CD4-positive, alpha-beta memory T cell (primary cell): ENCODE measurements around the gene IER5. TPM values are rescaled to one million over a fixed set of nuclear protein-coding genes. Genes with fewer than 3 reads are reported as not detected.
A peak's percentile ranks its signal among the peaks of the same experiment; 100 is the strongest.

Experiments
- CTCF ChIA-PET: fragments of 350-600 bp; sonication (Branson Sonifier 250); formaldehyde crosslinking; loops from one replicate; lab custom pipeline; 2021; ENCODE audit warnings: inconsistent platforms; ENCODE audit not compliant: partially characterized antibody; lab: Charles Lee
- POLR2A ChIA-PET: fragments of 350-600 bp; sonication (Branson Sonifier 250); formaldehyde crosslinking; loops from one replicate; lab custom pipeline; 2021; ENCODE audit not compliant: partially characterized antibody; lab: Charles Lee
- DNase-seq, 5 donors: peaks; one replicate each; pipeline versions ENCODE4 v3.0.0 to v3.0.0-alpha.2; 2020 to 2022; ENCODE audit warnings: mixed read lengths in 1 of 5
- H3K27ac ChIP-seq: one replicate; pipeline ENCODE4 v1.7.0; 2013; ENCODE audit warnings: low read depth, low read length
- H3K27me3 ChIP-seq: 2 replicates; pipeline ENCODE4 v1.7.0; 2013; ENCODE audit warnings: mild to moderate bottlenecking, low read length, moderate library complexity; ENCODE audit not compliant: insufficient read depth
- H3K36me3 ChIP-seq: 2 replicates; pipeline ENCODE4 v1.7.0; 2013; ENCODE audit warnings: mild to moderate bottlenecking, low read length, moderate library complexity; ENCODE audit not compliant: insufficient read depth
- H3K4me1 ChIP-seq: 2 replicates; pipeline ENCODE4 v1.7.0; 2013; ENCODE audit warnings: mild to moderate bottlenecking, low read length, moderate library complexity; ENCODE audit not compliant: insufficient read depth
- H3K4me3 ChIP-seq, 2 donors: one replicate each; pipeline ENCODE4 v1.7.0; 2013; ENCODE audit warnings: low read length in 2 of 2, mild to moderate bottlenecking in 1 of 2
- H3K9me3 ChIP-seq, 2 donors: one replicate each; pipeline ENCODE4 v1.7.0; 2013; ENCODE audit warnings: low read length in 2 of 2, control low read depth in 1 of 2; ENCODE audit not compliant: control insufficient read depth in 1 of 2
- H3K27ac Mint-ChIP-seq, 7 donors: one replicate each; pipeline ENCODE4 v1.8.0; 2020 to 2021; ENCODE audit warnings: mixed read lengths in 7 of 7, mild to moderate bottlenecking in 6 of 7, inconsistent platforms in 3 of 7, moderate library complexity in 3 of 7
- H3K27me3 Mint-ChIP-seq, 2 donors: one replicate each; pipeline ENCODE4 v1.8.0; 2020 to 2021; ENCODE audit warnings: mixed read lengths in 2 of 2
- H3K36me3 Mint-ChIP-seq, 2 donors: one replicate each; pipeline ENCODE4 v1.8.0; 2020 to 2021; ENCODE audit warnings: mixed read lengths in 2 of 2, inconsistent platforms in 1 of 2, mild to moderate bottlenecking in 1 of 2
- H3K4me1 Mint-ChIP-seq, 4 donors: one replicate each; pipeline ENCODE4 v1.8.0; 2020 to 2021; ENCODE audit warnings: mixed read lengths in 4 of 4, mild to moderate bottlenecking in 1 of 4
- H3K4me3 Mint-ChIP-seq, 8 donors: one replicate each; pipeline ENCODE4 v1.8.0; 2020 to 2021; ENCODE audit warnings: mixed read lengths in 8 of 8, mild to moderate bottlenecking in 7 of 8, moderate library complexity in 6 of 8, inconsistent platforms in 3 of 8
- H3K9me3 Mint-ChIP-seq, 8 donors: one replicate each; pipeline ENCODE4 v1.8.0; 2020 to 2021; ENCODE audit warnings: mixed read lengths in 8 of 8, mild to moderate bottlenecking in 5 of 8, inconsistent platforms in 3 of 8, moderate library complexity in 1 of 8
- intact Hi-C: fragments of 100-400 bp; cut with micrococcal nuclease; formaldehyde crosslinking; loops from one replicate; pipeline ENCODE4 v1.15.1; 2023
- polyA plus RNA-seq, 2 donors: library from polyadenylated mRNA; unstranded; fragments of 300-500 nt; fragmentation: Illumina TruSeq; gene quantifications; one replicate each; pipeline ENCODE4 v1.2.3, GENCODE V29; 2021
- total RNA-seq, 2 experiments: library from RNA; stranded (reverse); gene quantifications; one replicate each; pipeline ENCODE4 v1.2.3, GENCODE V29; 2021

IER5 gene
- total and polyA plus RNA-seq, 4 experiments from 2014 or later: 11.0 to 29.3 (median 23.5) TPM

DNA sequence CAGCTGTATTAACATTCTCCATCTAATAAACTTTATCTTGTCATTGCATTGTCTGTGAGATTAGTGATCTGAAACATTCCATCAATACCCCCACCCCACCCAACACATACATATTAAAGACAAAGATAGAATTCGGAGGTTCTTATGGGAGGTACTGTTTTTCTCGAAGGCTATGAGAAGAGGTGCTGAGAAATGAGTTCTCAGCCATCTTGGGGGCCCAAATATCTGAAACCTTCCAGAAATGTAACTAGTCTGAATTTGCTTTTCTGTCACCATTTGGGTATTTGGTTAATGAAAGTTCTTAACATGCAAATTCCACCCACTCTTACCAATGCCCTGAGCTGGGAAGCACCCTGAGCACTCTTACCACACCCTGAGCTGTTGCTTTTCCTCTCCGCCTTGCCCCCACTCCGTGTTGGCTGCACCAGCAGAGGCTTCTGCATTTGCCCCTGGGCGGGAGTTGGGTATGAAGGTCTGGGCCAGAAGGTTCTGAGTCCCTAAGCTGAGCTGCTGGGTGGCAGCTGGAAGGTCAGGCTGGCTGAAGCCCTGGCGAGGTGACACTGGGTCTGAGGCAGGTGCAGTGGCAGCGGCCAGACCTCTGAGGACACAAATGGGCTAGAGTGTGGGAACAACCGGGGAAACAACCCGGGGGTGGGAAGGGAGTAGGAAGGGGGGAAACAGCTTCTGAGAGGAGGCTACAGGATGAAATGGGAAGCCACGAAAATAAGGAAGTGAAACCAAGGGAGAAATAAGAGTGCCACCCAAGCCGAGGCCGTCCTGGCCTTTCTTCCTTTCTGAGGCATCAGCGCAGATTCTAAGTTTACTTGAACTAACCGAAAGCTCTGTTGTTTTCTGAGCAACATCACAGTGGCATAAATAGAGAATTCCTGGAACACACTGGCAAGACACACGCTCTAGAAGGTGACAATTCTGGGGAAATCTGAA lies 26.3 kb upstream of the IER5 start:
- H3K27me3 ChIP-seq: no peaks in the 10 kb centered on the region
- Mint-ChIP-seq H3K27me3 (no peaks in the 10 kb centered on the region), H3K4me1 (peaks cover 18 to 26% (median 21%) of the 10 kb centered on the region in 4 donors), H3K36me3 (peaks cover 27 to 32% of the 10 kb centered on the region in 2 donors), H3K4me3 (peak overlapping the region; percentile 70 to 91 (median 76)), H3K27ac (peak overlapping the region; percentile 27 to 95 (median 87)), H3K9me3 (peaks cover 0 to 23% (median 15%) of the 10 kb centered on the region in 8 donors)
- peak overlapping the region; percentile 32 to 33 for H3K4me3 ChIP-seq
- ChIA-PET CTCF (interaction anchor here (0.9 to 2.8 kb wide), 9 partner anchors 9 to 82 kb away, joined by 3 to 10 read pairs (median 4); no protein-coding TSS in a partner anchor), POLR2A (interaction anchor here (0.8 to 2.9 kb wide), 7 partner anchors 10 to 560 kb away, joined by 3 to 24 read pairs (median 9); partner anchors contain the start of genes ACBD6, IER5, MR1 and STX6)
- peak overlapping the region; percentile 39 for H3K27ac ChIP-seq
- no peaks in the 10 kb centered on the region for H3K36me3 ChIP-seq
- peaks cover 19% of the 10 kb centered on the region for H3K4me1 ChIP-seq
- peak in 4 of 5 donors; percentile 2 to 20 (median 8) for DNase-seq
- no peaks in the 10 kb centered on the region for H3K9me3 ChIP-seq
- intact Hi-C loops: no loop called here

DNA sequence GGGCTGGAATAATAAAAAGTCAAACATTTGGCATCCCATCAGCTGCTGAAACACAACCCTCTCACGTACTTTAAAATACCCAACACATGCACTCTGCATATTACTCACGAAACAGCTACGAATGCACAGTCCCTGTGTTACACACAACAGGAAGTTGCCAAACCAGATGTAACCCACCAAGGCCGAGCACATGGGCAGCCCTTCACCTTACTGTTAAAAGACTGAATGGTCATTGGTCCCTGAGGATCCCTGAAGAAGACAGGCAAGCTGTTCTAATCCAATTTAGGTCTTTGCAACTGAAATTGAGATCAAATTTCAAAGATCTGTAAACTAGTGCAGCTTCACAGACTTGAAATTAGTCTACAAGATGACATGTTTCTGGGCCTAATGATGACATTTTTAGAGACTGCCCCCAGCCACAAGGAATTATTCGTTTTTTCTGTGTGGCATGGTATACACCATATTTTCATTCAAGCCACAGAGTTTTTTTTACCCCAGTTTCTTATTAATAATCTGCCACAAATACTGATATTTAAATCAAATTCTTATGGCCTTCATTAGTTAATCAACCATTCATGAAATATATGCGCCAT lies 25.6 kb upstream of the IER5 start:
- H3K27ac Mint-ChIP-seq: peak overlapping the region; percentile 27 to 95 (median 87)
- H3K27me3 ChIP-seq: no peaks in the 10 kb centered on the region
- POLR2A ChIA-PET: interaction anchor here (0.8 to 2.9 kb wide), 7 partner anchors 9 to 561 kb away, joined by 3 to 24 read pairs (median 9); partner anchors contain the start of genes ACBD6, IER5, MR1 and STX6
- no peaks in the 10 kb centered on the region for H3K9me3 ChIP-seq
- H3K4me3 Mint-ChIP-seq: peak overlapping the region; percentile 70 to 91 (median 76)
- intact Hi-C loops: no loop called here
- peak in 4 of 5 donors; percentile 13 to 27 (median 19) for DNase-seq
- peaks cover 18 to 24% (median 21%) of the 10 kb centered on the region in 4 donors for H3K4me1 Mint-ChIP-seq
- peaks cover 0 to 23% (median 15%) of the 10 kb centered on the region in 8 donors for H3K9me3 Mint-ChIP-seq
- CTCF ChIA-PET: interaction anchor here (0.9 to 2.8 kb wide), 9 partner anchors 9 to 99 kb away, joined by 3 to 10 read pairs (median 4); no protein-coding TSS in a partner anchor
- H3K36me3 ChIP-seq: no peaks in the 10 kb centered on the region
- H3K36me3 Mint-ChIP-seq: peaks cover 24 to 27% of the 10 kb centered on the region in 2 donors
- peaks cover 19% of the 10 kb centered on the region for H3K4me1 ChIP-seq
- no peaks in the 10 kb centered on the region for H3K27me3 Mint-ChIP-seq
- peak overlapping the region; percentile 39 for H3K27ac ChIP-seq
- peak overlapping the region in 1 of 2 donors; percentile 33 for H3K4me3 ChIP-seq

DNA sequence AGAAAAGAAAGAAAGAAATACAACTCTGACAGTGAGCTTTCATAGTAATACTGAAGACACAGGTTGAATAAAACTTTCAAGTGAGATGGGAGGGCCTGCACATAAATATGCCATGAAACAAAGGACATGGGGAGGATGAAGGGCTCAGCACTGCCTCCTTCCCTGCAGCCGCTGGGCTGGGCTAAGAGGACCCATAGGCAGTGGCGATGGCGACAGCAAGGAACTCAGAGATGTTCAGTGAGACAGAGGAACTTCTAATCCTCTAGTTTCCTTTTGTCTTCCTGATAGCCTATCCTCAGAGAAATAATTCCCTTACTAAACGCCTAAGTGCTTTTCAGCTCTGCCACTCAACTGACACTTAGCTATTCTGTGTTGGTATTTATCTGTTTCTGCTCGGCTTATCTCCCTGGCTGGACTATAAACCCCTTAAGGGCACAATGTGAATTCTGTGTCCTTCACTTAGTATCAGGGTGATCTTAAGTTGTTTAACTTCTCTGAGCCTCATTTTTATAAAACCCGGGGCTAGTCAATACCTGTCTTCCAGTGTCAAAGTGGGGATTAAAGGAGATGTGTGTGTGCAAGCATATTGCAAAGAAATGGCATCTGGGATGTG lies 24.4 kb upstream of the IER5 start:
- no peak overlapping the region for H3K27ac ChIP-seq
- Mint-ChIP-seq H3K4me3 (peak overlapping the region in 1 of 8 donors; percentile 8), H3K36me3 (peaks cover 13 to 16% of the 10 kb centered on the region in 2 donors), H3K27ac (peak overlapping the region in 3 of 7 donors; percentile 29 to 78 (median 44)), H3K27me3 (no peaks in the 10 kb centered on the region), H3K4me1 (peaks cover 18 to 24% (median 21%) of the 10 kb centered on the region in 4 donors), H3K9me3 (peaks cover 0 to 12% (median 6%) of the 10 kb centered on the region in 8 donors)
- ChIA-PET POLR2A (no interaction called here), CTCF (interaction anchor here (0.7 to 2.8 kb wide), 6 partner anchors 8 to 695 kb away, joined by 3 to 10 read pairs (median 3); no protein-coding TSS in a partner anchor)
- H3K4me1 ChIP-seq: peaks cover 19% of the 10 kb centered on the region
- no peak for DNase-seq
- H3K9me3 ChIP-seq: no peaks in the 10 kb centered on the region
- no peaks in the 10 kb centered on the region for H3K27me3 ChIP-seq
- no peak overlapping the region for H3K4me3 ChIP-seq
- intact Hi-C loops: no loop called here
- no peaks in the 10 kb centered on the region for H3K36me3 ChIP-seq

- no peaks in the 10 kb centered on the region for H3K9me3 ChIP-seq
- ChIA-PET POLR2A (no interaction called here), CTCF (no interaction called here)
- H3K27me3 Mint-ChIP-seq: no peaks in the 10 kb centered on the region
- H3K27ac Mint-ChIP-seq: no peak overlapping the region
- H3K9me3 Mint-ChIP-seq: peaks cover 0 to 6% (median under 1%) of the 10 kb centered on the region in 8 donors
- H3K4me1 Mint-ChIP-seq: peaks cover 18 to 24% (median 21%) of the 10 kb centered on the region in 4 donors
- H3K4me3 ChIP-seq: no peak overlapping the region
- no peak overlapping the region for H3K4me3 Mint-ChIP-seq
- H3K27me3 ChIP-seq: no peaks in the 10 kb centered on the region
- peaks cover 7 to 10% of the 10 kb centered on the region in 2 donors for H3K36me3 Mint-ChIP-seq
- DNase-seq: no peak
- intact Hi-C loops: no loop called here
- no peaks in the 10 kb centered on the region for H3K36me3 ChIP-seq
- no peak overlapping the region for H3K27ac ChIP-seq
- peaks cover 19% of the 10 kb centered on the region for H3K4me1 ChIP-seq
These were observed 23.8 kb upstream of the IER5 start for GRCh38 chr1:181064702-181065101.

GRCh38 chr1:181073638-181074037 lies 14.9 kb upstream of the IER5 start:
- Mint-ChIP-seq H3K4me1 (no peaks in the 10 kb centered on the region), H3K4me3 (no peak overlapping the region), H3K27ac (no peak overlapping the region), H3K36me3 (no peaks in the 10 kb centered on the region), H3K27me3 (peaks cover 7 to 11% of the 10 kb centered on the region in 2 donors), H3K9me3 (no peaks in the 10 kb centered on the region)
- H3K36me3 ChIP-seq: no peaks in the 10 kb centered on the region
- H3K4me1 ChIP-seq: no peaks in the 10 kb centered on the region
- H3K9me3 ChIP-seq: no peaks in the 10 kb centered on the region
- H3K4me3 ChIP-seq: no peak overlapping the region
- ChIA-PET CTCF (no interaction called here), POLR2A (no interaction called here)
- H3K27me3 ChIP-seq: no peaks in the 10 kb centered on the region
- intact Hi-C loops: no loop called here
- H3K27ac ChIP-seq: no peak overlapping the region
- no peak for DNase-seq

DNA sequence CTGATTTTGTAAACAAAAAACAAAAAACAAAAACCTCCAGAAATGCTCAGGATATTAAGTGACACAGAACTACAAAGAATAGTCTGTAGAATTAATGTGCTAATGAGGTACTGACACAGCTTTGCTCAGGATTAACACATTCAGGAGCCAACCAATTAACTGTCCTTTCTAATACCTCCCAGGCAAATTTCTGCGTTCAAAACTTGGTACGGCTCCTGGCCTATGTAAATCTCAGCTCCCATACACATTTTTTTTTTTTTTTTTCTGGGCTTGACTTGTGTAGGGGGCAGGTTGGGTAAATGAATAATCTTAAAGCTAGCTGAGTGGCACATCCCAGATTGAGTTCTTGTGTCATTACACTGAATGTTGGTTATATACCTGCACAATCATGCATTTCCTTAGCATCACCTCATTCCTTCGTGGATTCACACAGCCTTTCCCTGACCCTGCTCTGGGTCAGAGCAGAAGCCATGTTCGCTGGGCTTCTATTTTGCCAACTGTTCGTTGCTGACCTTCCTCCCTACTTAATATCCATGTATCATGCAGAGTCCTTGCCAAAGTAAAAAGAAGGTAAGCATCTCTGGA lies 12.6 kb upstream of the IER5 start:
- Mint-ChIP-seq H3K4me3 (no peak overlapping the region), H3K4me1 (no peaks in the 10 kb centered on the region), H3K9me3 (no peaks in the 10 kb centered on the region), H3K27ac (no peak overlapping the region), H3K27me3 (peaks cover 10 to 13% of the 10 kb centered on the region in 2 donors), H3K36me3 (no peaks in the 10 kb centered on the region)
- Histone ChIP-seq H3K27me3 (no peaks in the 10 kb centered on the region), H3K36me3 (no peaks in the 10 kb centered on the region), H3K9me3 (no peaks in the 10 kb centered on the region), H3K4me3 (no peak overlapping the region), H3K4me1 (no peaks in the 10 kb centered on the region), H3K27ac (no peak overlapping the region)
- intact Hi-C loops: no loop called here
- DNase-seq: no peak
- ChIA-PET CTCF (interaction anchor here (1.5 to 6.6 kb wide), 2 partner anchors 8 to 67 kb away, joined by 3 to 54 read pairs; no protein-coding TSS in a partner anchor), POLR2A (no interaction called here)
